K562 (cell line): Measurements from ENCODE around the gene KCNAB2. TPM values are rescaled to one million over a fixed set of nuclear protein-coding genes. Genes with fewer than 3 reads are reported as not detected.

Experiments
- E2F3 ChIP-seq: fragments of 250-450 bp; sonication (Bioruptor Pico); IDR thresholded peaks from 2 replicates; pipeline ENCODE4 v1.4.0; 2020; ENCODE audit warnings: mild to moderate bottlenecking
- ELF4 ChIP-seq: fragments of 450-650 bp; formaldehyde crosslinking; IDR thresholded peaks from 2 replicates; pipeline ENCODE4 v1.4.0; 2022; ENCODE audit warnings: missing genetic modification characterization
- FOXO4 ChIP-seq: fragments of 450-650 bp; formaldehyde crosslinking; IDR thresholded peaks from 2 replicates; pipeline ENCODE4 v1.4.0; 2020; ENCODE audit warnings: mild to moderate bottlenecking, moderate library complexity
- KAT8 ChIP-seq: fragments of 450-650 bp; IDR thresholded peaks from 2 replicates; pipeline ENCODE4 v1.6.1; 2016; ENCODE audit warnings: low read depth, mild to moderate bottlenecking
- LARP7 ChIP-seq: fragments of 450-650 bp; IDR thresholded peaks from 2 replicates; pipeline ENCODE4 v1.6.1; 2016
- RB1 ChIP-seq: fragments of 450-650 bp; IDR thresholded peaks from 2 replicates; pipeline ENCODE4 v1.6.1; 2017; ENCODE audit warnings: low read depth, mild to moderate bottlenecking
- TCF15 ChIP-seq: fragments of 250-450 bp; sonication (Bioruptor Pico); IDR thresholded peaks from 2 replicates; pipeline ENCODE4 v1.8.0; 2022; ENCODE audit warnings: moderate library complexity, mild to moderate bottlenecking, inconsistent platforms
- ZEB2 ChIP-seq: fragments of 450-650 bp; IDR thresholded peaks from 2 replicates; pipeline ENCODE4 v1.6.1; 2016
- ZNF449 ChIP-seq: fragments of 250-450 bp; sonication (Bioruptor Pico); IDR thresholded peaks from 2 replicates; pipeline ENCODE4 v1.8.0; 2022; ENCODE audit warnings: moderate library complexity, mild to moderate bottlenecking, inconsistent platforms
- polyA plus RNA-seq, 8 experiments: library from polyadenylated mRNA; depleted of rRNA in 4 of 8; stranded (reverse) in 5 of 8; unstranded in 3 of 8; fragments of >200 nt; fragmentation: Nextera tagmentation in 2 of 8; fragmentation: Illumina TruSeq in 1 of 8; extraction: Ambion mirVana in 2 of 8; extraction: Trizol in 1 of 8; gene quantifications; 2 replicates each; pipeline versions ENCODE4 v1.2.1 to v1.2.3, GENCODE V29; 2011 to 2014; ENCODE audit warnings: inconsistent platforms in 1 of 8, missing spikeins in 1 of 8
- total RNA-seq, 7 experiments: library from RNA; depleted of rRNA in 6 of 7; stranded (reverse); fragments of >200 nt in 6 of 7; fragmentation: Illumina TruSeq in 2 of 7; extraction: Trizol in 2 of 7; gene quantifications; 2 replicates each; pipeline versions ENCODE4 v1.2.1 to v1.2.3, GENCODE V29; 2011 to 2021; ENCODE audit warnings: low replicate concordance in 1 of 7
- TF ChIP-seq, protein P1 (sequence below): fragments of 250-450 bp; sonication (Bioruptor Pico); IDR thresholded peaks from 2 replicates; pipeline ENCODE4 v1.8.0; 2021; ENCODE audit warnings: borderline replicate concordance, mild to moderate bottlenecking, moderate library complexity; ENCODE audit not compliant: poor library complexity, severe bottlenecking
- TF ChIP-seq, protein P2 (sequence below), 3 experiments: IDR thresholded peaks in 2 of 3; conservative IDR thresholded peaks in 1 of 3; 2 replicates each; pipeline ENCODE4 v1.5.1; 2011 to 2012; ENCODE audit warnings: low read length in 3 of 3, mild to moderate bottlenecking in 3 of 3, control low read depth in 2 of 3, improper control_type of control experiment in 1 of 3, inconsistent platforms in 1 of 3, low read depth in 1 of 3, mixed read lengths in 1 of 3, moderate library complexity in 1 of 3; ENCODE audit not compliant: insufficient read depth in 2 of 3
- TF ChIP-seq, protein P3 (sequence below): fragments of 450-650 bp; IDR thresholded peaks from 2 replicates; pipeline ENCODE4 v1.7.0; 2016; ENCODE audit warnings: borderline replicate concordance

The KCNAB2 gene
- total and polyA plus RNA-seq, 9 of the 15 experiments (the other 6 are each of a cell fraction or from before 2014, with no cell fraction given): 1.8 to 15.8 (median 7.1) TPM

DNA sequence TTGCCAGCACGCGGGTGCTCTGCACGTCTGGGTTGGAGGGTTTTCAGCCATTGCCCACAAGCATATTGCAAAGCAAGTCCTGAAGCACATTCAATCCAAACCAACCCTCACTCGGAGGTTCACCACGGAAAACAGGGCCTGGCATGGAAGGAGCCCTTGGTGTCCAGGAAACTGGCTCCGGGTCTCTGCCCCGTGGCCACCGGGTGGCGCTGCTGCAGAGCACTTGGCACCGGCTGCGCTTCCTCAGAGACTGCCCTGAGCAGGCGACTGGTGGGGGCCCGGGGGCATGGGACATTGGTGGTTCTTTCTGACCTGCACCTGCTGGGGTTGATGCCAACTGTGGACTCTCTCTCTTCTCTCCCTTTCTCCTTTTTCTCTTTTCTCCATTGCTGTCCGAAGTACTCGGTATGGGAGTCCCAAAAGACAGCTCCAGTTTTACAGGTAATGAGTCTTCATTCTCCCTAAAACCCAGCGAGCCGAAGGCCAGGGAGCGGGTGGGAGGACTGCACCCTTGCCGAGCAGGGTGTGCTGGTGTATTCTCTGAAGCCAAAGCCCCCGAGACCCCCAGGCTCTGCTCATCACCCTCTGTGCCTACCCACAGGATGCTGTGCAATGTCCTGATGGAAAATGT lies 4.1 kb upstream of the KCNAB2 start (continued):
- no peak for TF ChIP-seq LARP7
- no peak for TF ChIP-seq E2F3 (CRISPR knock-in tag)
- TF ChIP-seq, protein P1, sequence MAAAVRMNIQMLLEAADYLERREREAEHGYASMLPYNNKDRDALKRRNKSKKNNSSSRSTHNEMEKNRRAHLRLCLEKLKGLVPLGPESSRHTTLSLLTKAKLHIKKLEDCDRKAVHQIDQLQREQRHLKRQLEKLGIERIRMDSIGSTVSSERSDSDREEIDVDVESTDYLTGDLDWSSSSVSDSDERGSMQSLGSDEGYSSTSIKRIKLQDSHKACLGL (CRISPR knock-in tag): no peak
- TF ChIP-seq, protein P2, sequence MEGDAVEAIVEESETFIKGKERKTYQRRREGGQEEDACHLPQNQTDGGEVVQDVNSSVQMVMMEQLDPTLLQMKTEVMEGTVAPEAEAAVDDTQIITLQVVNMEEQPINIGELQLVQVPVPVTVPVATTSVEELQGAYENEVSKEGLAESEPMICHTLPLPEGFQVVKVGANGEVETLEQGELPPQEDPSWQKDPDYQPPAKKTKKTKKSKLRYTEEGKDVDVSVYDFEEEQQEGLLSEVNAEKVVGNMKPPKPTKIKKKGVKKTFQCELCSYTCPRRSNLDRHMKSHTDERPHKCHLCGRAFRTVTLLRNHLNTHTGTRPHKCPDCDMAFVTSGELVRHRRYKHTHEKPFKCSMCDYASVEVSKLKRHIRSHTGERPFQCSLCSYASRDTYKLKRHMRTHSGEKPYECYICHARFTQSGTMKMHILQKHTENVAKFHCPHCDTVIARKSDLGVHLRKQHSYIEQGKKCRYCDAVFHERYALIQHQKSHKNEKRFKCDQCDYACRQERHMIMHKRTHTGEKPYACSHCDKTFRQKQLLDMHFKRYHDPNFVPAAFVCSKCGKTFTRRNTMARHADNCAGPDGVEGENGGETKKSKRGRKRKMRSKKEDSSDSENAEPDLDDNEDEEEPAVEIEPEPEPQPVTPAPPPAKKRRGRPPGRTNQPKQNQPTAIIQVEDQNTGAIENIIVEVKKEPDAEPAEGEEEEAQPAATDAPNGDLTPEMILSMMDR (IDR thresholded peaks at IDR 0.05 in 2 of 3, conservative IDR thresholded peaks at IDR 0.05 in 1 of 3; ENCODE audit: insufficient read depth in 2 of 3, low read depth in 1 of 3, low read length in 3 of 3): peak; percentile 85 to 89 (median 88)
- no peak for TF ChIP-seq ELF4 (CRISPR knock-in tag)
- TF ChIP-seq KAT8: no peak
- TF ChIP-seq RB1: no peak
- TF ChIP-seq, protein P3, sequence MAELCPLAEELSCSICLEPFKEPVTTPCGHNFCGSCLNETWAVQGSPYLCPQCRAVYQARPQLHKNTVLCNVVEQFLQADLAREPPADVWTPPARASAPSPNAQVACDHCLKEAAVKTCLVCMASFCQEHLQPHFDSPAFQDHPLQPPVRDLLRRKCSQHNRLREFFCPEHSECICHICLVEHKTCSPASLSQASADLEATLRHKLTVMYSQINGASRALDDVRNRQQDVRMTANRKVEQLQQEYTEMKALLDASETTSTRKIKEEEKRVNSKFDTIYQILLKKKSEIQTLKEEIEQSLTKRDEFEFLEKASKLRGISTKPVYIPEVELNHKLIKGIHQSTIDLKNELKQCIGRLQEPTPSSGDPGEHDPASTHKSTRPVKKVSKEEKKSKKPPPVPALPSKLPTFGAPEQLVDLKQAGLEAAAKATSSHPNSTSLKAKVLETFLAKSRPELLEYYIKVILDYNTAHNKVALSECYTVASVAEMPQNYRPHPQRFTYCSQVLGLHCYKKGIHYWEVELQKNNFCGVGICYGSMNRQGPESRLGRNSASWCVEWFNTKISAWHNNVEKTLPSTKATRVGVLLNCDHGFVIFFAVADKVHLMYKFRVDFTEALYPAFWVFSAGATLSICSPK: no peak
- TF ChIP-seq TCF15 (CRISPR knock-in tag): no peak
- TF ChIP-seq ZEB2: no peak
- TF ChIP-seq ZNF449 (CRISPR knock-in tag): no peak
- no peak for TF ChIP-seq FOXO4 (CRISPR knock-in tag)
